Activated CD4-positive, alpha-beta memory T cell treated with anti-CD3 and anti-CD28 coated beads for 36 hours (primary cell): ENCODE data around the gene FAM83F. TPM values are rescaled to one million over a fixed set of nuclear protein-coding genes. Genes with fewer than 3 reads are reported as not detected.

Experiments
- CTCF ChIA-PET: fragments of 350-600 bp; sonication (Branson Sonifier 250); formaldehyde crosslinking; loops from one replicate; lab custom pipeline; 2021; ENCODE audit warnings: antibody characterized with exemption, inconsistent platforms; lab: Charles Lee
- POLR2A ChIA-PET: fragments of 350-600 bp; sonication (Branson Sonifier 250); formaldehyde crosslinking; loops from one replicate; lab custom pipeline; 2021; ENCODE audit warnings: antibody characterized with exemption; lab: Charles Lee
- DNase-seq: peaks from one replicate; pipeline ENCODE4 v3.0.0-alpha.2; 2020
- H3K27ac Mint-ChIP-seq: one replicate; pipeline ENCODE4 v1.8.0; 2021; ENCODE audit warnings: mixed read lengths
- H3K27me3 Mint-ChIP-seq: one replicate; pipeline ENCODE4 v1.8.0; 2021; ENCODE audit warnings: mixed read lengths
- H3K36me3 Mint-ChIP-seq: one replicate; pipeline ENCODE4 v1.8.0; 2021; ENCODE audit warnings: mixed read lengths
- H3K4me1 Mint-ChIP-seq: one replicate; pipeline ENCODE4 v1.8.0; 2021; ENCODE audit warnings: low read depth, mixed read lengths
- H3K4me3 Mint-ChIP-seq: one replicate; pipeline ENCODE4 v1.8.0; 2021; ENCODE audit warnings: mild to moderate bottlenecking, mixed read lengths
- H3K9me3 Mint-ChIP-seq: one replicate; pipeline ENCODE4 v1.8.0; 2021; ENCODE audit warnings: mixed read lengths
- intact Hi-C: fragments of 100-400 bp; cut with micrococcal nuclease; formaldehyde crosslinking; loops from one replicate; pipeline ENCODE4 v1.15.1; 2023
- total RNA-seq, 2 experiments: library from RNA; stranded (reverse); gene quantifications; one replicate each; pipeline ENCODE4 v1.2.3, GENCODE V29; 2021

FAM83F gene
- total RNA-seq, 2 experiments from 2014 or later = 0.26 to 0.41 TPM

DNA sequence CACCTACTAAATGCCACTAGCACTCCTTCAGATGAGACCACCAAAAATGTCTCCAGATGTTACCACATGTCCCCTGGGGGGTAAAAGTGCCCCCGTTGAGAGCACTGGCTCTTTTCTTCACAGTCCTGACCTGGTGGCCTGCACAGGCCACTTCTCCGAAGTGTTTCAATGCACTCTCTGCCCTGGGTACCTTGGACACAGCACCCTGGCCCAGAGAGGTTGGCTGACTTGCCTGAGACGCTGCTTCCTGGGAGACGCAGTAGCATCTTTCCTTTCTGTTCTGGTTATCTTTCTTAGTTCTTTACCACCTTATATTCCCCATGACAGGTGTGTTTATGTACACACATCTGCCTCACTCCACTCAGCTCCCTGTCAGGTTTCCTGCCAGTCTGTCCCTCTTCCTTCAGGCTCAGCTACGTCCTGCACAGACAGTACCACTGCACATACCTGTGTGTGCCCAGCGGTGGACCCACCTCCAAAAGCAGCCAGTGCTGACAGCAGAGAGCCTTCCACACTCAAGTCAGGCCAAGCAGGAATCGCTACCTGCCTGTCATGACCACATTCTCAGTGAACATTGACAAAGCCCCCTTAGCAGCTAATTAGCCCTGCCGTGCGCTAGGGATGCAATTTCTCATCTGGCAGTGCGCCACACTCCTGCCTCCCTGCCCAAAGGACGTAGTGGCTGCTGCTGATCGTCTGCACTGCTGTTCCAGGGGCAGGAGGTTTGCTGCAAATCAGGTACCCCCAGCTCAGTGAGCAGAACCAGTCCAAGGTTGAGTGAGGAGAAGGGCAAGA, 39.0 kb downstream of the FAM83F start:
- Mint-ChIP-seq H3K27me3 (peaks cover 7% of the 10 kb centered on the region), H3K4me3 (no peak overlapping the region), H3K4me1 (no peaks in the 10 kb centered on the region), H3K27ac (no peak overlapping the region), H3K9me3 (no peaks in the 10 kb centered on the region), H3K36me3 (no peaks in the 10 kb centered on the region)
- no peak for DNase-seq
- CTCF ChIA-PET = interaction anchor here (0.6 to 4.5 kb wide), 5 partner anchors 9 to 504 kb away, joined by 3 to 56 read pairs (median 4); no protein-coding TSS in a partner anchor
- POLR2A ChIA-PET = no interaction called here
- intact Hi-C loops = loop anchor here (1.0 kb wide), 1 partner anchor 47 kb away; no protein-coding TSS in a partner anchor

DNA sequence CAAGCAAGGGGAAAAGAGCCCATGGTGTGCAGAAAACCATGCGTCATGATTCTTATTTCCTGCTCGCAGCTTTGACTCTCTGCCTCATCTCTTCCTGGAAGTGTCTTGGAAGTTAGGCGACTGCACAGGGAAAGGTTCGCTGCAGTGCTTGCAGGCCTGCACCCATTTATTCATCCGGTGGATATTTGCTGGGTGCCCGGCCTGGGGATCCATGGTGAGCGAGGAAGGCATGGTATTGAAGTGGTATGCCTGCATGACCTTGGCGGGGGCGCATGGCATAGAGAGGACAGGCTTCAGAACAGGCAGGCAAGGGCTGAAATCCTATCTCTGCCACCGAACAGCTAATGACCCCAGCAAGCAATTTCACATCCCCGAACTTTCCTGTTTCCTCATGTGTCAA, 40.6 kb downstream of the FAM83F start:
- no peaks in the 10 kb centered on the region for H3K36me3 Mint-ChIP-seq
- no peaks in the 10 kb centered on the region for H3K9me3 Mint-ChIP-seq
- H3K4me1 Mint-ChIP-seq = no peaks in the 10 kb centered on the region
- ChIA-PET CTCF (interaction anchor here (0.7 to 5.8 kb wide), 12 partner anchors 9 to 542 kb away, joined by 3 to 56 read pairs (median 6); no protein-coding TSS in a partner anchor), POLR2A (interaction anchor here (0.8 to 1.3 kb wide), 2 partner anchors 9 to 10 kb away, joined by 3 to 4 read pairs; no protein-coding TSS in a partner anchor)
- no peak for DNase-seq
- peaks cover 10% of the 10 kb centered on the region for H3K27me3 Mint-ChIP-seq
- no peak overlapping the region for H3K4me3 Mint-ChIP-seq
- intact Hi-C loops = no loop called here
- no peak overlapping the region for H3K27ac Mint-ChIP-seq

DNA sequence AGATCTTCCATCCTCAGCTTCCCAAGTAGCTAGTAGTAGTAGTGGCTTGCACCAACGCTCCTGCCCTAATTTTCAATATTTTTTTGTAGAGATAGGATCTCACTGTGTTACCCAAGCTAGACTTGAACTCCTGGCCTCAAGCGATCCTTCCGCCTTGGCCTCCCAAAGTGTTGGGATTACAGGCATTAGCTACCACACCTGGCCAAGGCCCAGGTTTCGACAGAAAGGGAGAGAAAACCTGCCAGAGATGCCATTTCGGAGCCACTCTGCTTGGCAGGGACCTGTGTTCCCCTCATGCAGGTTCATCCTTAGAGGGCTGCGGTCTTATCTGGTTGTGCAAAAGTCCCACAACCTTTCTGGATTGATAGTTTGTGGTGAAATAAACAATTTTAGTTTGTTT, 41.4 kb downstream of the FAM83F start:
- H3K4me3 Mint-ChIP-seq = no peak overlapping the region
- no peaks in the 10 kb centered on the region for H3K9me3 Mint-ChIP-seq
- intact Hi-C loops = no loop called here
- H3K27me3 Mint-ChIP-seq = peaks cover 10% of the 10 kb centered on the region
- no peaks in the 10 kb centered on the region for H3K36me3 Mint-ChIP-seq
- CTCF ChIA-PET = interaction anchor here (0.6 to 5.8 kb wide), 22 partner anchors 8 to 693 kb away, joined by 3 to 56 read pairs (median 5); no protein-coding TSS in a partner anchor
- no peaks in the 10 kb centered on the region for H3K4me1 Mint-ChIP-seq
- no peak overlapping the region for H3K27ac Mint-ChIP-seq
- POLR2A ChIA-PET = interaction anchor here (0.8 to 1.3 kb wide), 2 partner anchors 8 to 11 kb away, joined by 3 to 4 read pairs; no protein-coding TSS in a partner anchor
- DNase-seq = no peak

DNA sequence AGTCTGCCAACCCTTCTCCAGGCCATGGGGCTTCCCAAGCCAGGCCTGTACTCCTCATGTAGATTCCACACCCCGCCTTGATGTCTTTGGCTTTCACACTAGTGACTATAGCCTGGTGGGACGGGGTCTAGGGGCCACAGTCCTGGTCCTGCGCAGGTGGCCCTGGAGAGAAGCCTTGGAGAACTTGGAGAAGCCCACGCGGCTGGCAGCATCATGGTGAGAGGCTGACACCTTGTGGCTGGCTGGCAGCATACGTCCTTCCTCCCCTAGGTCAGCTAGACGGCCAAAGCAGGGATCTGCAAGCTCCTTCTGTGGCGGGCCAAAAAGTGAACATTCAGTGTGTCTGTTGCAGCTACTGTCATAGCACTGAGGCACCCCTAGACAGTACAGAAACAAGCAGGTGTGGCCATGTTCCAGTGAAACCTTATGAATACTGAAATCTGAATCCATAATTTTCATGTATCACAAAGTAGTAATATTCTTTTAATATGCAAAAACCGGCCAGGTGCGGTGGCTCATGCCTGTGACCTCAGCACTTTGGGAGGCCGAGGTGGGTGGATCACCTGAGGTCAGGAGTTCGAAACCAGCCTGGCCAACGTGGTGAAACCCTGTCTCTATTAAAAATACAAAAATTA, 42.0 kb downstream of the FAM83F start:
- peak; percentile 76 for DNase-seq
- POLR2A ChIA-PET = interaction anchor here (0.6 to 1.3 kb wide), 2 partner anchors 8 to 502 kb away, joined by 3 to 4 read pairs; no protein-coding TSS in a partner anchor
- intact Hi-C loops = no loop called here
- no peak overlapping the region for H3K4me3 Mint-ChIP-seq
- no peaks in the 10 kb centered on the region for H3K9me3 Mint-ChIP-seq
- no peak overlapping the region for H3K27ac Mint-ChIP-seq
- peaks cover 10% of the 10 kb centered on the region for H3K27me3 Mint-ChIP-seq
- H3K36me3 Mint-ChIP-seq = no peaks in the 10 kb centered on the region
- H3K4me1 Mint-ChIP-seq = no peaks in the 10 kb centered on the region
- CTCF ChIA-PET = interaction anchor here (0.6 to 5.8 kb wide), 25 partner anchors 8 to 693 kb away, joined by 3 to 56 read pairs (median 4); no protein-coding TSS in a partner anchor

DNA sequence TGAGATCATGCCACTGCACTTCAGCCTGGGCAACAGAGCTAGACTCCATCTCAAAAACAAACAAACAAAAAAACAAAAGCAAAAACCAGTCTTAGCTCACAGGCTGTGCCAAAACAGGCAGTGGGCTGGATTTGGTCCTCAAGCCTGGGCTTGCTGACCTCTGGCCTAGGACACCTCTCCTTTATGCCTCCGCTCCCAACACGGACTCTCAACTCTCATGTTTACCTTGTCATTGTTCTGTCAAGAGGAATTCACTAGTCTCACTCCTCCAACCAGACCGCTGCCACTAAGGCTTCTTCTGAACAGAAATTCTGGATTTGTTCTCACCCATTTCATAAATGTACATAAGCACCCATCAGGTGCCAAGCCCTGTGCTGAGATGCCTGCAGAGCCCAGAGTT, 42.6 kb downstream of the FAM83F start:
- H3K27ac Mint-ChIP-seq = no peak overlapping the region
- POLR2A ChIA-PET = interaction anchor here (0.6 kb wide), 1 partner anchor 502 kb away, joined by 3 read pairs; no protein-coding TSS in a partner anchor
- DNase-seq = no peak
- H3K36me3 Mint-ChIP-seq = no peaks in the 10 kb centered on the region
- intact Hi-C loops = no loop called here
- H3K4me1 Mint-ChIP-seq = no peaks in the 10 kb centered on the region
- peaks cover 10% of the 10 kb centered on the region for H3K27me3 Mint-ChIP-seq
- H3K4me3 Mint-ChIP-seq = no peak overlapping the region
- CTCF ChIA-PET = interaction anchor here (0.6 to 5.8 kb wide), 22 partner anchors 9 to 694 kb away, joined by 3 to 56 read pairs (median 4); no protein-coding TSS in a partner anchor
- H3K9me3 Mint-ChIP-seq = no peaks in the 10 kb centered on the region

DNA sequence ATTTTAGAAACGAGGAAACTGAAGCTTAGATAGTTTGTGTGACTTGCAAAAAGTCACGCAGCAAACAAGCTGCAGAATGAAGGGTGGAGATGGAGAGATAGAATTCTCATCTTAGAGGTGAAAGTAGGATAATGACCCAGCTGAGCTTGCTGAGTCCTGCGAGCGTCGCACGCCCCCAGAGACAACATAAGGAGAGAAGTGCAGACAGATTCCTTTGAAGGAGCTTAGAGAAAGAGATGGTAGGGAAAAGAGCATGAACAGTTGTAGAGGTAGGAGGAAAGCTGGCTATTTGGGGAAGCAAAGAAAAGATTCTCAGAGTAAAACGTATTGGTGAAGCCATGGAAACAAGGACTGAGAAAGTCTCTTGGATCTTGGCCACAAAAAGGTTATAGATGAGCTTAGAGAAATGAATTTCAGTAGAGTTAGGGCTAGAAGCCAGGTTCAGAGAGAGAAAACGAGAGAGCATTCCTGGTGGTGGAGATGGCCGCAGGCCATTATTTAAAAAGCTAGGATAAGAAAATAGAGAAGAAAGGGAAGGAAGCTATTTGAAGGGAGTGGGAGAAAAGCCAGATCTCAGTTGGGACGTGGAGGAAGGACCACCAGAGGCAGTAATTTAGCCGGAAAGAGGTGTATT, 44.8 kb downstream of the FAM83F start:
- peaks cover 12% of the 10 kb centered on the region for H3K27me3 Mint-ChIP-seq
- H3K27ac Mint-ChIP-seq = no peak overlapping the region
- intact Hi-C loops = loop anchor here (5.0 to 10.0 kb wide), 2 partner anchors 507 to 815 kb away; partner anchors contain the start of genes RPS19BP1, ST13 and XPNPEP3
- CTCF ChIA-PET = interaction anchor here (0.5 to 5.8 kb wide), 6 partner anchors 15 to 511 kb away, joined by 3 to 35 read pairs (median 14); no protein-coding TSS in a partner anchor
- H3K36me3 Mint-ChIP-seq = peaks cover 3% of the 10 kb centered on the region
- POLR2A ChIA-PET = no interaction called here
- H3K9me3 Mint-ChIP-seq = no peaks in the 10 kb centered on the region
- no peak overlapping the region for H3K4me3 Mint-ChIP-seq
- H3K4me1 Mint-ChIP-seq = peaks cover 7% of the 10 kb centered on the region
- DNase-seq = no peak

DNA sequence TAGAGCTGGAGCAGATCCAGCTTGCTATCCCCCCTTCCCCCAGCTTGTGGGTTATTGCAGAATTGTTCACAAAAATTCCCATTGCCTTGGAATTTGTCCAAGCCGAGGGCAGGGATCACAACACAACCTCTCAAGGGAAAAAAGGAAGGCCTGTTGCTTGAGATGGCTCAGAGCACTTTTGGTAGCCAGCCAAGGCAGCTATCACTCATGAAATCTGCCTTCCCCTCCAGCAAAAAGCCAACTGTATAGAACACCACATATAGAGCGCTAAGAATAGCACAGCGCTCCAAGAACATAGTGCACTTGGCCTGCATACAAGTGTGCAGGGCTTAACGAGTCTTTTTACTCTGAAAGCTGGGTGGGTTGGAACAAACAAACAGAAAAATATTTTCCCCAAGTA, 46.2 kb downstream of the FAM83F start:
- Mint-ChIP-seq H3K4me3 (no peak overlapping the region), H3K9me3 (no peaks in the 10 kb centered on the region), H3K27ac (no peak overlapping the region), H3K36me3 (peaks cover 4% of the 10 kb centered on the region), H3K27me3 (peaks cover 13% of the 10 kb centered on the region), H3K4me1 (peaks cover 7% of the 10 kb centered on the region)
- DNase-seq = no peak
- ChIA-PET POLR2A (interaction anchor here (0.6 kb wide), 1 partner anchor 81 kb away, joined by 3 read pairs; no protein-coding TSS in a partner anchor), CTCF (interaction anchor here (0.8 to 5.8 kb wide), 6 partner anchors 16 to 545 kb away, joined by 3 to 35 read pairs (median 14); no protein-coding TSS in a partner anchor)
- intact Hi-C loops = loop anchor here (5.0 to 10.0 kb wide), 2 partner anchors 509 to 814 kb away; partner anchors contain the start of genes RPS19BP1, ST13 and XPNPEP3

DNA sequence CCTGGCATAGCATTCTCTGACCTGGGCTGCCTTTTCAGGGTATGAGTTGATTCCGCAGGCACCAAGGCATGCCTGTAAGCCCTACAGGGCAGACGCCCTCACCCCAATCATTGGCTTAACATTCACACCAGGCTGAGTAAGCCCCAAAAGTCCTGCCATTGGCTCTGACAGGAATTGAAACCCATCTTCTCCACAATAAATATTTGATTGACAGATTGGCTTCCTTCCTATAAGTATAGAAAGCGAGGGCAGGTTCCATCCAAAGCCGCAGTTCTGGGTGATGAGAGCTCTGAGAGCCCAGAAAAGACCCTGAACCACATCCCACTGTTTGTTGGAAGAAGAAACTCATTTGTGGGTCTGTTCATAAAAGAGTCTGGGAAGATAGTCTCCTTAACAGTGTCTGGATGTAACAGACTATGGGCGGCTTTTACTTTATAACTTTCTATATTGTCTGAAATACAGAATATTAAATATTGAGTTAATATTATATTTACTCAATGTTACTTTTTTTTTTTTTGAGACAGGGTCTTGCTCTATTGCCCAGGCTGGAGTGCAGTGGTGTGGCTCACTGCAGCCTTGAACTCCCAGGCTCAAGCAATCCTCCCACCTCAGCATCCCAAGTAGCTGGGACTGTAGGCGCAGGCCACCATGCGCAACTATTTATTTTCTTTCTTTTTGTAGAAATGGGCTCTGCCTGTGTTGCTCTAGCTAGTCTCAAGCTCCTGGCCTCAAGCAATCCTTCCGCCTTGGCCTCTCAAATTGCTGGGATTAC, 46.8 kb downstream of the FAM83F start:
- Mint-ChIP-seq H3K27ac (no peak overlapping the region), H3K9me3 (no peaks in the 10 kb centered on the region), H3K27me3 (peaks cover 13% of the 10 kb centered on the region), H3K4me3 (no peak overlapping the region), H3K36me3 (peaks cover 4% of the 10 kb centered on the region), H3K4me1 (peaks cover 10% of the 10 kb centered on the region)
- POLR2A ChIA-PET = no interaction called here
- no peak for DNase-seq
- CTCF ChIA-PET = interaction anchor here (0.8 to 5.8 kb wide), 3 partner anchors 17 to 545 kb away, joined by 3 to 35 read pairs (median 29); no protein-coding TSS in a partner anchor
- intact Hi-C loops = loop anchor here (5.0 to 10.0 kb wide), 2 partner anchors 509 to 813 kb away; partner anchors contain the start of genes RPS19BP1, ST13 and XPNPEP3

DNA sequence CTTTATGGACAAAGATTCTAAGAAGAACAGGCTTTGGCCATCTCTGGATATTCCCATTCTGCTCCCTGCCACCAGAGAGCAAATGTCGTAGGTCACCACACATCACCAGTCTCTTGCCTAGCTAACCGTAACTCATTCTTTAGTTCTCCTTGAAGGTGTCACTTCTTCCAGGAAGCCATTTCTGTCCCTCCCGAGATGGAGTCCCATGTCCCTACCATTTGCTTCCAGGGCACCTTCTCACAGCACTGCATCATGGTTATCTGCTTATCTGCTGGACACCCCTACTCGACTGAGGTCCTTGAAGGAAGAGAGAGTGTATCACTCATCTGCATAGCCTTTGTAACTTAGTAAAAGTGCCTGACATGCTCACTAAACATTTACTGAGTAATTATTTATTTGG, 47.6 kb downstream of the FAM83F start:
- CTCF ChIA-PET = no interaction called here

DNA sequence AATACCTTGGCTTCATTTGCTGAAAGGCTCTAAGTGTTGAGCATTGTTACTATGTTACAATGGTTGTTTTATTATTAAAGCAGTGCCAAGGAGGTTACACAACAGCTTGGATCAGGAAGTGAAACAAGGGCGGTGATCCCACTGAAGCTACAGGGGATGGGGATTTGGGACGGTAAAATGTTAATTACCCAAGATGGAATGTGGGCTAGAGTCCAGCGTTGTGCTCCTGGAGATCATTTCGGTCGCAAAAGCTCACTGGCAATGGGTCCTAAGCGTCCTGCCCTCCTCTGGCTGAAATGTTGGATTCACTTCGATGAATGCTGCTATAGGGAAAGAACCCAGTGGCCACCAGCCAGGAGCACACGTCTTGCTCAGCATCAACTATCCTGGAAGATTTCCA, 48.3 kb downstream of the FAM83F start:
- CTCF ChIA-PET = interaction anchor here (1.6 to 5.3 kb wide), 5 partner anchors 11 to 509 kb away, joined by 5 to 61 read pairs (median 15); partner anchors contain the start of gene ADSL
- H3K9me3 Mint-ChIP-seq = no peaks in the 10 kb centered on the region

More for the DNA sequence above, 47.6 kb downstream of the FAM83F start:
- Mint-ChIP-seq H3K9me3 (no peaks in the 10 kb centered on the region), H3K4me1 (peaks cover 14% of the 10 kb centered on the region), H3K27me3 (peaks cover 13% of the 10 kb centered on the region), H3K4me3 (no peak overlapping the region), H3K36me3 (peaks cover 4% of the 10 kb centered on the region), H3K27ac (no peak overlapping the region)
- intact Hi-C loops = loop anchor here (5.0 to 10.0 kb wide), 2 partner anchors 510 to 812 kb away; partner anchors contain the start of genes RPS19BP1, ST13 and XPNPEP3
- POLR2A ChIA-PET = no interaction called here
- DNase-seq = no peak

More for the DNA sequence above, 48.3 kb downstream of the FAM83F start:
- H3K4me3 Mint-ChIP-seq = no peak overlapping the region
- intact Hi-C loops = loop anchor here (5.0 to 10.0 kb wide), 2 partner anchors 511 to 812 kb away; partner anchors contain the start of genes RPS19BP1, ST13 and XPNPEP3
- H3K4me1 Mint-ChIP-seq = peaks cover 21% of the 10 kb centered on the region
- H3K27ac Mint-ChIP-seq = peak overlapping the region; percentile 99
- peaks cover 10% of the 10 kb centered on the region for H3K27me3 Mint-ChIP-seq
- peaks cover 4% of the 10 kb centered on the region for H3K36me3 Mint-ChIP-seq
- POLR2A ChIA-PET = interaction anchor here (1.0 to 2.8 kb wide), 9 partner anchors 12 to 325 kb away, joined by 3 to 33 read pairs (median 7); partner anchors contain the start of genes ADSL and TNRC6B
- DNase-seq = no peak
